HG03558 (cell line): ENCODE results near the gene KIF1A.

Experiments used
- ATAC-seq: cut with Tn5 transposase; IDR thresholded peaks from one replicate; pipeline ENCODE4 v1.9.1; 2021; ENCODE audit warnings: moderate number of reproducible peaks; ENCODE audit not compliant: unreplicated experiment; ENCODE audit errors: extremely low read depth

KIF1A gene

GRCh38 chr2:240672701-240673190 is 147.3 kb downstream of the KIF1A start:
- ATAC-seq: no peak

- ATAC-seq: no peak
Observed at GRCh38 chr2:240672076-240672700, 147.8 kb downstream of the KIF1A start.

DNA sequence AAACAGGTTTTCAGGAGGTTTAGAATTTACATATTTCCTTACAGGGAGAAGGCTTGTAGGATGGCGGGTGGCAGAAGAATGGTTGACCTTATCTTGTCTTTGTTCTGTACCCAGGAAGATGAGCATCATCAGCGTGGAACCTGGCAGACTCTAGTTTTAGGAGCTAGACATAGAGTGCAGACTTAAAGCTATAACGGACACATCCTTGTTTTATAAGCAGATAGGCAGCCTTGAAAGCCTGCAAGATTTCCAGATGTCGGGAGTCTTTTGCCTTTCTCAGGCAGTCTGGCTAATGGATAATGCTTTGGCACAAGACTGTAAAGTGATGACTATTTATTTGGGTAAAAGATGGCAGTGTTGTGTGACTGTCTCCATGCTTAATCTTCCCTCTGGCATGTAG is 149.1 kb downstream of the KIF1A start:
- ATAC-seq: no peak

GRCh38 chr2:240670402-240670801 is 149.6 kb downstream of the KIF1A start:
- ATAC-seq: no peak

DNA sequence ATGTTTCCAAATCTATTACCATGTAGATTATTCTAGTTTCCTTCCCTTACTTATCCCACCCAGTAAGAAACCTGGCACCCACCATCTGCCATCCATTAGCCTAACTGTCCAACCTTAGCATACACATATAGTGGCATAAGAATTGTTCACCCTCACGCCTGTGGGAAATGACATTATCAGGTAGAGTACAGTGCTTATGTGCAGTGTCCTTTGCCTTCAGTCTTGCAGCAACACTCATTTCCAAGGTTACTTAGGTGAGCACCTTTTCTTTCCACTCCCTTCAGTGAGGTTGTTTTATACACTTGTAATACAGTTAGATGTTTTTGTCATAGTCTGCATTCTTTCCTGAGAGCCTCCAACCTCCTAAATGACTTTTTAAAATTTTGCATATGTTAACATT is 155.4 kb downstream of the KIF1A start:
- ATAC-seq: no peak
